Glutamatergic neuron (in vitro differentiated cells): ENCODE data around the gene FDXR. TPM values are rescaled to one million over a fixed set of nuclear protein-coding genes. Genes with fewer than 3 reads are reported as not detected.
"Not testable (repeated sequence)": the region's sequence is repeated elsewhere in the genome, so short reads cannot be mapped to it uniquely, and the experiment has no call there.

Experiments
- DNase-seq: peaks from one replicate; pipeline ENCODE4 v3.0.0; 2022
- H3K27ac Mint-ChIP-seq: one replicate; pipeline ENCODE4 v1.8.0; 2020; ENCODE audit warnings: mild to moderate bottlenecking, mixed read lengths, inconsistent platforms; ENCODE audit not compliant: unreplicated experiment
- H3K27me3 Mint-ChIP-seq: one replicate; pipeline ENCODE4 v1.8.0; 2020; ENCODE audit warnings: mild to moderate bottlenecking, moderate library complexity, mixed read lengths, inconsistent platforms; ENCODE audit not compliant: unreplicated experiment
- H3K36me3 Mint-ChIP-seq: one replicate; pipeline ENCODE4 v1.8.0; 2020; ENCODE audit warnings: mild to moderate bottlenecking, mixed read lengths, inconsistent platforms; ENCODE audit not compliant: unreplicated experiment
- H3K4me1 Mint-ChIP-seq: one replicate; pipeline ENCODE4 v1.8.0; 2020; ENCODE audit warnings: mild to moderate bottlenecking, low read depth, mixed read lengths, inconsistent platforms; ENCODE audit not compliant: unreplicated experiment
- H3K4me3 Mint-ChIP-seq: one replicate; pipeline ENCODE4 v1.8.0; 2020; ENCODE audit warnings: mild to moderate bottlenecking, mixed read lengths, inconsistent platforms; ENCODE audit not compliant: unreplicated experiment
- H3K9me3 Mint-ChIP-seq: one replicate; pipeline ENCODE4 v1.8.0; 2020; ENCODE audit warnings: mild to moderate bottlenecking, moderate library complexity, mixed read lengths, inconsistent platforms; ENCODE audit not compliant: unreplicated experiment
- CTCF ChIP-seq: fragments of 200-600 bp; sonication (generic); IDR thresholded peaks from one replicate; pipeline ENCODE4 v1.5.0; 2021; ENCODE audit not compliant: partially characterized antibody, unreplicated experiment
- total RNA-seq: library from RNA; stranded (reverse); fragmentation: NEBNext Ultra II Directional; extraction: Animal tissue kit (Norgen Biotek cat#: 25700); gene quantifications from one replicate; pipeline ENCODE4 v1.2.1, GENCODE V29; 2021; ENCODE audit not compliant: unreplicated experiment

Gene FDXR
- total RNA-seq, 1 donor from 2014 or later, result 12.1 TPM

- Mint-ChIP-seq H3K27ac (no peak overlapping the region), H3K4me3 (peak overlapping the region; percentile 77), H3K9me3 (peaks cover 12% of the 10 kb centered on the region), H3K4me1 (peaks cover 6% of the 10 kb centered on the region), H3K36me3 (no peaks in the 10 kb centered on the region), H3K27me3 (peaks cover 18% of the 10 kb centered on the region)
- no peak for TF ChIP-seq CTCF
- no peak for DNase-seq
These were observed 1.3 kb downstream of the FDXR start for GRCh38 chr17:74871356-74872076.

- peaks cover 6% of the 10 kb centered on the region for H3K4me1 Mint-ChIP-seq
- no peak overlapping the region for H3K4me3 Mint-ChIP-seq
- H3K27me3 Mint-ChIP-seq, result peaks cover 16% of the 10 kb centered on the region
- no peaks in the 10 kb centered on the region for H3K36me3 Mint-ChIP-seq
- TF ChIP-seq CTCF, result no peak
- DNase-seq, result no peak
- H3K9me3 Mint-ChIP-seq, result peaks cover 12% of the 10 kb centered on the region
- H3K27ac Mint-ChIP-seq, result no peak overlapping the region
These were observed 2.3 kb downstream of the FDXR start for GRCh38 chr17:74870512-74870911.

- H3K36me3 Mint-ChIP-seq, H3K4me1 Mint-ChIP-seq, DNase-seq, H3K27ac Mint-ChIP-seq, H3K4me3 Mint-ChIP-seq: not testable (repeated sequence)
- H3K9me3 Mint-ChIP-seq, result peaks cover 12% of the 10 kb centered on the region
- peaks cover 16% of the 10 kb centered on the region for H3K27me3 Mint-ChIP-seq
These were observed 2.8 kb downstream of the FDXR start for GRCh38 chr17:74870028-74870427.

DNA sequence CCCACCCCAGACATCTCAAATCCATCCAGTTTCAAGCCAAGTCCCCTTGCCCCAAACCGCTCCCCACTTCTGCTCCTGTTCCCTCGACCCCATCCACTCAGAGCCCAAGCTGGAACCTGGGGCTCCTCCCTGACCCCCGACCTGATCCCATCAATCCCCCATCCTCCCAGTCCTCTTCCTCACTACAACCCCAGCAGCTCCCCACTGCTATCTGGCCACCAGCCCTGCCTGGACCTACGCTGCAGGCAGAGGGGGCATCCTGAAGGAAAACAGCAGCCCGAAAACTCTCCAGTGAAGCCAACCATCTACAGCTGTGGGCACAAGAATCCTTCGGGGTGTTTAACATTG lies 3.9 kb downstream of the FDXR start:
- H3K9me3 Mint-ChIP-seq, result peaks cover 11% of the 10 kb centered on the region
- H3K4me1 Mint-ChIP-seq, result peaks cover 5% of the 10 kb centered on the region
- H3K27me3 Mint-ChIP-seq, result peaks cover 16% of the 10 kb centered on the region
- H3K4me3 Mint-ChIP-seq, result no peak overlapping the region
- no peak overlapping the region for H3K27ac Mint-ChIP-seq
- no peaks in the 10 kb centered on the region for H3K36me3 Mint-ChIP-seq
- no peak for DNase-seq
- no peak for TF ChIP-seq CTCF

- H3K36me3 Mint-ChIP-seq, result no peaks in the 10 kb centered on the region
- H3K4me1 Mint-ChIP-seq, result peaks cover 3% of the 10 kb centered on the region
- no peak for TF ChIP-seq CTCF
- no peak overlapping the region for H3K27ac Mint-ChIP-seq
- H3K4me3 Mint-ChIP-seq, result no peak overlapping the region
- no peak for DNase-seq
- peaks cover 18% of the 10 kb centered on the region for H3K27me3 Mint-ChIP-seq
- peaks cover 7% of the 10 kb centered on the region for H3K9me3 Mint-ChIP-seq
These were observed 4.4 kb downstream of the FDXR start for GRCh38 chr17:74868251-74868907.
